HepG2 (cell line): Measurements from ENCODE around the gene CEP170. TPM values are rescaled to one million over a fixed set of nuclear protein-coding genes. Genes with fewer than 3 reads are reported as not detected.
"Not testable (repeated sequence)": the region's sequence is repeated elsewhere in the genome, so short reads cannot be mapped to it uniquely, and the experiment has no call there.

Experiments
- ATAC-seq: fragments of 200-7000 bp; cut with Tn5 transposase; 3 replicates; pipeline ENCODE4 v1.9.1; 2020; ENCODE audit warnings: mild to moderate bottlenecking, moderate library complexity
- BruUV-seq: library from RNA; stranded (reverse); fragments of 400-500 nt; replicated peaks from 2 replicates; lab custom pipeline; 2021; lab: Mats Ljungman, UMichigan
- CTCF ChIA-PET: fragments of 300-600 bp; formaldehyde crosslinking; extraction: SDS; loops from one replicate; lab custom pipeline; 2021; ENCODE audit warnings: low total read pairs, inconsistent platforms, low intra/inter-chr PET ratio; lab: Yijun Ruan, JAX
- POLR2A ChIA-PET: fragments of 350-600 bp; sonication (Branson Sonifier 250); formaldehyde crosslinking; loops from one replicate; lab custom pipeline; 2020; ENCODE audit warnings: antibody characterized with exemption, inconsistent platforms; lab: Yijun Ruan, JAX
- DNase-seq: peaks from one replicate; pipeline ENCODE4 v3.0.0-alpha.2; 2015; ENCODE audit warnings: low spot score
- FAIRE-seq: peaks from 3 replicates; lab custom pipeline; 2011; peaks lifted over from hg19 to GRCh38; lab: Jason Lieb, UNC
- H2AFZ ChIP-seq: one replicate; pipeline ENCODE4 v1.6.1; 2011; ENCODE audit warnings: low read length, inconsistent platforms
- H3K27ac ChIP-seq: fragments of 300-600 bp; 3 replicates; pipeline ENCODE4 v1.8.0; 2011; ENCODE audit warnings: mixed run types, mild to moderate bottlenecking, mixed read lengths, low read length, inconsistent platforms; ENCODE audit not compliant: insufficient read depth; ENCODE audit errors: extremely low read length
- H3K27me3 ChIP-seq, 2 experiments: fragments of 200-600 bp in 1 of 2; 2 replicates in 1 of 2; 3 replicates in 1 of 2; pipeline versions ENCODE4 v1.6.0 to v1.8.0; 2011; ENCODE audit warnings: low read length in 2 of 2, mild to moderate bottlenecking in 2 of 2, moderate library complexity in 2 of 2, inconsistent platforms in 1 of 2; ENCODE audit not compliant: insufficient read depth in 2 of 2, control insufficient read depth in 1 of 2
- H3K36me3 ChIP-seq, 2 experiments: fragments of 200-600 bp in 1 of 2; replicated peaks in 1 of 2; 2 replicates in 1 of 2; 3 replicates in 1 of 2; pipeline versions ENCODE4 v1.5.1 to v1.8.0; 2011; ENCODE audit warnings: low read length in 2 of 2, inconsistent platforms in 1 of 2; ENCODE audit not compliant: insufficient read depth in 2 of 2, control insufficient read depth in 1 of 2
- H3K4me1 ChIP-seq: 2 replicates; pipeline ENCODE4 v1.5.1; 2012; ENCODE audit warnings: low read length, inconsistent platforms; ENCODE audit not compliant: insufficient read depth
- H3K4me2 ChIP-seq: 2 replicates; pipeline ENCODE4 v1.6.0; 2011; ENCODE audit warnings: low read depth, low read length, inconsistent platforms
- H3K4me3 ChIP-seq, 3 experiments: fragments of 200-600 bp in 1 of 3; sonication (generic), shearing (Covaris generic) in 1 of 3; replicated peaks in 1 of 3; 2 replicates each; pipeline ENCODE4 v1.5.1; 2011 to 2016; ENCODE audit warnings: low read length in 3 of 3, inconsistent platforms in 2 of 3, low read depth in 2 of 3, mild to moderate bottlenecking in 2 of 3, control low read depth in 1 of 3, mixed read lengths in 1 of 3; ENCODE audit not compliant: insufficient read depth in 1 of 3
- H3K79me2 ChIP-seq: one replicate; pipeline ENCODE4 v1.6.1; 2011; ENCODE audit warnings: low read length, inconsistent platforms; ENCODE audit not compliant: insufficient read depth
- H3K9ac ChIP-seq: 2 replicates; pipeline ENCODE4 v1.6.0; 2011; ENCODE audit warnings: mild to moderate bottlenecking, low read depth, low read length, inconsistent platforms; ENCODE audit not compliant: insufficient read depth
- H3K9me3 ChIP-seq: 2 replicates; pipeline ENCODE4 v1.5.1; 2012; ENCODE audit warnings: mild to moderate bottlenecking, low read length
- H4K20me1 ChIP-seq: 2 replicates; pipeline ENCODE4 v1.6.0; 2011; ENCODE audit warnings: inconsistent platforms, mild to moderate bottlenecking, low read length, moderate library complexity; ENCODE audit not compliant: insufficient read depth
- ATF6 ChIP-seq: sonication (generic); formaldehyde crosslinking; conservative IDR thresholded peaks from 2 replicates; pipeline ENCODE4 v1.4.0; 2020; ENCODE audit warnings: missing genetic modification reagents
- CHD2 ChIP-seq: IDR thresholded peaks from 2 replicates; pipeline ENCODE4 v1.6.1; 2011; ENCODE audit warnings: low read depth, low read length, improper control_type of control experiment
- FOXA1 ChIP-seq, 2 experiments: fragments of 450-650 bp in 1 of 2; sonication (generic) in 1 of 2; formaldehyde crosslinking in 1 of 2; IDR thresholded peaks; 2 replicates each; pipeline versions ENCODE4 v1.4.0 to v1.6.1; 2016 to 2020; ENCODE audit warnings: missing genetic modification reagents in 1 of 2
- PRMT3 ChIP-seq: sonication (generic); formaldehyde crosslinking; IDR thresholded peaks from 2 replicates; pipeline ENCODE4 v1.8.1; 2022; ENCODE audit warnings: low read depth, mild to moderate bottlenecking, moderate library complexity, missing genetic modification reagents, borderline replicate concordance
- WGBS: methylation state at CpG from one replicate; pipeline ENCODE4 v1.1.6; 2017; ENCODE audit warnings: low lambda C conversion rate; 5-methylcytosine and 5-hydroxymethylcytosine counted together
- in situ Hi-C: cut with HindIII; loops from 2 replicates; pipeline ENCODE4 v1.10.0; 2017; ENCODE audit warnings: low pct_unique_long_range_greater_than_20kb; ENCODE audit not compliant: extremely low pct_ligation_motif_present
- intact Hi-C: fragments of 100-400 bp; cut with micrococcal nuclease; formaldehyde crosslinking; loops from one replicate; pipeline ENCODE4 v1.10.0; 2022; ENCODE audit not compliant: unreplicated experiment
- polyA plus RNA-seq, 8 experiments: library from polyadenylated mRNA; depleted of rRNA in 3 of 8; stranded (reverse) in 7 of 8; unstranded in 1 of 8; fragments of >200 nt; fragmentation: Illumina TruSeq in 4 of 8; extraction: Trizol in 4 of 8; gene quantifications; 2 replicates each; pipeline versions ENCODE4 v1.2.1 to v1.2.3, GENCODE V29; 2011 to 2016; ENCODE audit warnings: low read depth in 4 of 8, missing spikeins in 1 of 8, mixed read lengths in 1 of 8; ENCODE audit not compliant: insufficient read depth in 1 of 8
- total RNA-seq, 5 experiments: library from RNA; depleted of rRNA; stranded (reverse); fragments of >200 nt; fragmentation: Illumina TruSeq; extraction: Trizol; gene quantifications; 2 replicates each; pipeline ENCODE4 v1.2.3, GENCODE V29; 2016; ENCODE audit warnings: low read depth in 1 of 5
- TF ChIP-seq, protein P1 (sequence below): sonication (generic); formaldehyde crosslinking; IDR thresholded peaks from 2 replicates; pipeline ENCODE4 v1.8.1; 2023; ENCODE audit warnings: mild to moderate bottlenecking, missing genetic modification reagents, borderline replicate concordance
- TF ChIP-seq, protein P2 (sequence below): sonication (generic); formaldehyde crosslinking; IDR thresholded peaks from 2 replicates; pipeline ENCODE4 v1.5.0; 2020; ENCODE audit warnings: mild to moderate bottlenecking, missing genetic modification reagents

CEP170 gene
- total and polyA plus RNA-seq, 2 of the 13 experiments (the other 11 are each of a cell fraction or from before 2014, with no cell fraction given) = 23.0 to 28.6 TPM

DNA sequence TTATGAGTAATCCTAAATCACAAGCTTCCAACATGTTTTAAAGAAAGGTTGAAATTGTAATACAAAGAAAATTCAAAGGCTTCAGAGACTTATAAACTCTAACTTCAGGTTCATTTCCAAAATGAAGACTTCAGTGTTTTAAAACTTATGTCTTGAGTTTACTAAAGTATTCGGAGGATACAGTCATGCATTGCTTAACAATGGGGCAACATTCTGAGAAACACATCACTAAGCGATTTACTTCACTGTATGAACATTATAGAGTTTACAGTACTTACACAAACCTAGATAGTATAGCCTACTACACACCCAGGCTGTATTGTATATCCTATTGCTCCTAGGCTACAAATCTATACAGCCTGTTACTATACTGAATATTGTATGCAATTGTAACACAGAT is 38.3 kb downstream of the CEP170 start (continued):
- TF ChIP-seq ATF6 (CRISPR knock-in tag) = no peak
- no peak for TF ChIP-seq CHD2
- TF ChIP-seq PRMT3 = no peak
- TF ChIP-seq, protein P1, sequence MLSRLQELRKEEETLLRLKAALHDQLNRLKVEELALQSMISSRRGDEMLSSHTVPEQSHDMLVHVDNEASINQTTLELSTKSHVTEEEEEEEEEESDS (CRISPR knock-in tag) = no peak
- no peak for TF ChIP-seq FOXA1 (IDR thresholded peaks at IDR 0.05)
- no peak for TF ChIP-seq FOXA1 (CRISPR knock-in tag; IDR thresholded peaks at IDR 0.05)
- TF ChIP-seq, protein P2, sequence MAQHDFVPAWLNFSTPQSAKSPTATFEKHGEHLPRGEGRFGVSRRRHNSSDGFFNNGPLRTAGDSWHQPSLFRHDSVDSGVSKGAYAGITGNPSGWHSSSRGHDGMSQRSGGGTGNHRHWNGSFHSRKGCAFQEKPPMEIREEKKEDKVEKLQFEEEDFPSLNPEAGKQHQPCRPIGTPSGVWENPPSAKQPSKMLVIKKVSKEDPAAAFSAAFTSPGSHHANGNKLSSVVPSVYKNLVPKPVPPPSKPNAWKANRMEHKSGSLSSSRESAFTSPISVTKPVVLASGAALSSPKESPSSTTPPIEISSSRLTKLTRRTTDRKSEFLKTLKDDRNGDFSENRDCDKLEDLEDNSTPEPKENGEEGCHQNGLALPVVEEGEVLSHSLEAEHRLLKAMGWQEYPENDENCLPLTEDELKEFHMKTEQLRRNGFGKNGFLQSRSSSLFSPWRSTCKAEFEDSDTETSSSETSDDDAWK = no peak

DNA sequence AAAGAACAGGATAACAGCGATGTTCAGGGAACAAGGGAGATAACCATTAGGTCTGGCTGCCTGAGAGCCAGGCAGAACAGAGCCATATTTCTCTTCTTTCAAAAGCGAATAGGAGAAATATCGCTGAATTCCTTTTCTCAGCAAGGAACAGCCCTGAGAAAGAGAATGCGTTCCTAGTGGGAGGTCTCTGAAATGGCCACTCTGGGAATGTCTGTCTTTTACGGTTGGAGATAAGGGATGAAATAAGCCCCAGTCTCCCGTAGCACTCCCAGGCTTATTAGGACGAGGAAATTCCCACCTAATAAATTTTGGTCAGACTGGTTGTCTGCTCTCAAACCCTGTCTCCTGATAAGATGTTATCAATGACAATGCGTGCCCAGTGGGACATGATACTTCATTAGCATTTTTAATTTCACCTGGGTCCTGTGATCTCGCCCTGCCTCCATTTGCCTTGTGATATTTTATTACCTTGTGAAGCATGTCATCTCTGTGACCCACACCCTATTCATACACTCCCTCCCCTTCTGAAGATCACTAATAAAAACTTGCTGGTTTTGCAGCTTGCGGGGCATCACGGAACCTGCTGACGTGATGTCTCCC is 39.7 kb downstream of the CEP170 start:
- intact Hi-C loops, H3K27me3 ChIP-seq, H3K36me3 ChIP-seq, H3K27ac ChIP-seq, H3K4me2 ChIP-seq, H3K9me3 ChIP-seq, H3K4me1 ChIP-seq, H3K9ac ChIP-seq, H3K79me2 ChIP-seq, POLR2A ChIA-PET, H2AFZ ChIP-seq, H4K20me1 ChIP-seq, BruUV-seq, DNase-seq, ATAC-seq, FAIRE-seq, CTCF ChIA-PET, H3K4me3 ChIP-seq, in situ Hi-C loops: not testable (repeated sequence)
- WGBS = 93% methylated on average over 12 of the region's 12 CpGs
